Endometrium (tissue), 2 donors: ENCODE results near the gene NTPCR.
"Not testable (repeated sequence)": the region's sequence is repeated elsewhere in the genome, so short reads cannot be mapped to it uniquely, and the experiment has no call there.

Source experiments
- FAIRE-seq: peaks from 2 replicates; lab custom pipeline; 2012; peaks lifted over from hg19 to GRCh38; lab: Jason Lieb, UNC
- donor health status: control.
- donor health status: control.

Gene NTPCR

DNA sequence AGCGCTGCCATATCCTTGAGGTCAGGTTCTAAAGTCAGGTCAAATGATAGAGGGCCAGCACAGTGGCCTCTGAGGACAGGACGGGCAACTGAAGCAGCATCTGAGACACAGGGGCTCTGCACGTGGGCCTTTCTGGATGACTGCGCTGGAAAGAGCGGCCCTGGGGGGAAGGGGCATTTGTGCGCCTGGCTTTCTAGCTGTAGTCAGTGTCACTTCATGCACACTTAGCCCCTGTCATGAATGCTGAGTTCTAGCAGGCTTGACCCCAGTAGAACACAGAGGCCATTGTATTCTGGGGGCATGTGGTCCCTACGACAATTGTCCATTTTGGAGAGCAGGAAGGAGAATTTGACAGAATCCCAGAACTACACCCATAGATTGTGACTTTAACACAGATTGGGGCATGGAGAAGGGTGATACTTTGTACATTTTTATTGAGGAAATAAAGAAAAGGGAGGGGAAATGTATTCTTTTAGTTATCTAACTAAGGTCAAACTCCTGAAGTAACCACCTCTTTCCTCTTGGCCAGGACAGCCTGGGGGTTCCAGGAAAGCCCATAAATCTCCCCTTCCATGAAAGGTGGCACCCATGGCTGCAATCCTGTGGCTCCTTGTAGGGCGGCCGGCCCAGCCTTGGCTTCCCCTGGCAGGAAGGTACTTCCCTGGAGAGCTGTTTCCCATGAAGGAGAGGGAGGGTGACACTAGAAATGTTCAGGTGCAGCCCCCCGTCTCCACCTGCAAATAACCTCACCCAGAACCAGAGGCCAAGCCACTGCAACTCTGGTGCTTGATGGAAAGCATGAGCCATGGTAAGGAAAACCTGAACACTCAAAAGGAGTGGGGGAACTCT, 34.4 kb downstream of the NTPCR start:
- no peak for FAIRE-seq

DNA sequence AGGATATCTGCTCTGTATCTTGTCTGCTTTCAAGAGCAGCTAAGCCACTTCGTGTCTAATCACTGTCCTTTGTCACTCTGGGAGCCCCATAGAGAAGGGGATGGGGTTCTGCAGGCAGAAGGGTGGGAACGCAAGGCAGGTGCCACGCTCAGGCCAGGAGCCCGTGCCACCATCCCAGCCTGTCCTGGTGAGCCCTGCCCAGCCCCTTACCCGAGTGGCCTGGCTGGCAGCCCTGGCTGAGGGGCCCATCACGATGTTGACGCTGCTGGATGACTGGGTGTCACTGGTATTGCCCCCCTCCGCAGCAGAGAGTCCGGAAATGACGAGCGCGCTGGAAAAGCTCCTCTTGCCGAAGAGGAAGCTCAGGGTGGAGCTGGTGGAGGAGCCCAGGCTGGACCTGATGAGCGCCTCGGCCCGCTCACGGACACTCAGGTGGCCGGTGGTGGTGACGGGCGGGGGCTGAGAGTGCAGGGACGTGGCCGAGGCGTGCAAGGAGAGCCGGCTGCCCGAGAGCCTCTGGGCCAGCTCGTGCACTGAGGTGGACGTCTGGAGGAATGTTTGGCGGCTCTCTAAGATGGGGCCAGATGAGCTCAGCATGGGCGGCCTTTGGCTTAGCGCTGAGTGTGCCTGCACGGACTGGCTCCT, 35.6 kb downstream of the NTPCR start:
- FAIRE-seq = no peak

DNA sequence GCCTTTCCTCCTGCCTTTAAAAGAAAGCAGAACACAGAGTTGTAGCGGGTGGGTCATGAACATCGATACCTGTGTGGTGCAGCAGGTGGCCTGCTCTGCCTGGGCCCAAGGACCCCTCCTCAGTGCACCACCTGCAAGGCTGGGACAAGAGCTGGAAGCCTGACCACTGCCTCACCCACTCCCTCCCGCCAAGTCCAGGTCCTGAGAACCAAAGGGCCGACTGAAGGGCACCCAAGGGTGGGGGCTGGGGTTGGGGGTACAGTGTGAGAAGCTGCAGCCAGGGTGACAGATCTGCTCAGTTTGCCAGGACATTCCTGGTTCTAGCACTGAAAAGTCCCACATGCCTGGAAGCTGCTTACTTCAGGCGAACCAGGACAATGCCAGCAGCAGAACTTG, 36.1 kb downstream of the NTPCR start:
- FAIRE-seq = no peak

DNA sequence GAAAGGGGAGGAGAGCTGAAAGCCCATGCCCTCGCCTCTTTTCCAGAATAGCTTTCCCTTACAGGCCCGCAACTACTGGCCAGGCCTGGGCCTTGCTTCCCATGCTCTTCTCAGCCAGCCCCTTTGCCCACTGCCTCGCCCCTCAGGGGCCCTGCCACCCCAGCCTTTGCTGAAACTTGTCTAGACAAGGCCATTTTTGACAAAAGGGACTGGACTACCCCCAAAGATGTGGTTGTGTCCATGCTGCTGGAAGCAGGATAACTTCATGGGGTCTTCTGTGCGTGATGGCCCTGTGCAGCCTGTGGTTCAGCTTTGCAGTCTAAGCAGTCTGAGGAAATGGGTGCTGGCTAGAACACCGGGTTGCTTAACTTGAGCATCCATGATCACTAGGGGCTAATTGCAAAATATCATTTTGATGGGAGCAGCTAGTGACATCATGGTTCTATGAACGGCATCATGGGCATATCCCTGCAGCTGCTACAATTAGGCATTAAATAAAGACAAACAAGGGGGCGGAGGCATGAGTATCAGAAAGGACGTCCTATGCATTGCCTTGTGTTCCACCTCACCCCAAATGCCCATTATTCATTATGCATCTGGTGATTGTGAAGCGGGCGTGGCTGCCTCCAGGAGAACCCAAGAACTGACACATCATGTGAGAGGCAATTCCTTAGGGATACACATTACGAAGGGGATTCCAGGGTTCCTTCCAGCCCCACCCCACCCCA, 36.8 kb downstream of the NTPCR start:
- FAIRE-seq = no peak

DNA sequence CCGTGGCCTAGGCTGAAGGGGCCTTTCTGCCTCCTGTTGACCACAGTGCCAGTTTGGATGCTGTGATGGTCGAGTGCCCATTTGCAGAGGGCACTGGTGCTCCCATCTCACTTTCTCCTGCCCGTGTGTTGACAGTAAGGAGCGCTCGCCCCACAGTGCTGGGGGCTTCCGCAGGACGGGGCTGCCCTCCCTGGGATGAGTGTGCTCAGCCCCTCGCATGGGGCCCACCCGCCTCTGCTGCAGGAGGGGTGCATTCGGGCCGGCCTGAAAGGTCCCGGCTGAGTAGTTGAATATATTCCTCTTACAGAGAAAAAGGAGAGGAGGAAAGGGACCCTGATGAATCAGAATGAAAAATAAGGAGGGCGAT, 37.3 kb downstream of the NTPCR start:
- FAIRE-seq = no peak

DNA sequence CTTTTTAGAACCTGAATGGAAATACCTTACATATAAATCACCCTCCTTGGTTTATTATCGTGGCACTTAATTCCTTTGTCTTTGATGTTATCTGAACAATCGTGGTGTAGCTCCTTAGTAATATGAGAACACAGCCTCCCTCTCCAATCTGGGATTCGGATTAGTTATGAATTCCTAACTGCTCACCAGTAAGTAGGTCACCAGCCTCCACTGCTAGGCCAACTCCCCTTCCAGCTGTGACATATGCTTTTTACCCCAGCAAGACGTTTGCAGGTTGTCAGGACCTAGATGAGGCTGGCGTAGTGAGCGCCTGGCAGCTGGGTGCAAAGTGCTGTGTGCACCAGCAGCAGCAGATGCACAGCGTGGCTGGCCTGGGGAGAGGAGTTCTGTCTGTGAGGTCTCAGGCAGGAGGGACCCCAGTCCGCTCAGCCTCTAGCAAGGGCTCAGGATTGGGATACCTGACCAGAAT, 38.2 kb downstream of the NTPCR start:
- peak; percentile 96 for FAIRE-seq

DNA sequence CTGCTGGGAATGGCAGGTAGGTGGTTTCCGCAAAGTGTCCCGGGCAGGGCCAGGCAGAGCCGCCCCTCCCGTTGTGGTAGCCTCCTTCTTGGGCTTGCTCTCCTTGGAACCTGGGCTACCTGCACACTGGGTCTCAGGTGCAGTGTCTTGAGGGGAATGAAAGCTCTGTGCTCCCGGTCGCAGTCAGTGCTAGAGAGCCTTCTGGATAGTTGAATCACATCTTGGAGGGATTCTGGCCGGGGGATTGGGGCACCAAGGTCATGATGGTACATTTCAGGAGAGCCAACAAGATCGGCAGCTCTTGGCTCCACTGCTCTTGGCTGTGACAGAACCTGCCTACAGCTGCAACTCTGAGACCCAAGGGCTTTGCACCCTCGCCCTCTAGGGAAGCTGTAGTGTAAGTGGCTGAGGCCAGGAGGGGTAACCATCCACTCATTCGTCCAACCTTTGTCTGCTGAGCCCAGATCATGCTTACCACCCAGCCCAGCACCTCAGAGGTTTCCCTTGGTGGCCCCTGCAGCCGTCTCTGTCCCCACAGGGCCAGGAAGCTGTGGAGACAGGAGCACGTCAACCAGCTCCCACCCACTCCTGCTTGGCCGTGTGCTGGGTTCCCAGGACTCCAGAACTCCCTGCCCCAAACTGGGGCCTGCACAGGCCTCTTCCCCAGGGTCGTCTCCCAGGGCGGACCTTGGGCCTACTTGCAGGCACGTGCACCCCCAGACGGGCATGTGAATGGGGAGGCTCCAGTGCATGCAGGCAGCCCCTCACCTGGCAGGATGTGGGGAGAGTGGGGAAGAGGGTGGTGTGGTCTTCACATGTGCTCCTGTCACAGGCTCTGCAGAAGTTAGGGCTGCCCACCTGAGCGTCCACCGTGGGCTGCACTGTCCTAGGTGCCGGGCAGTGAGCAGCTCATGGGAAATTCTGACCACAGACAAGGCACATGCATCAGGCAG, 40.0 kb downstream of the NTPCR start:
- no peak for FAIRE-seq

DNA sequence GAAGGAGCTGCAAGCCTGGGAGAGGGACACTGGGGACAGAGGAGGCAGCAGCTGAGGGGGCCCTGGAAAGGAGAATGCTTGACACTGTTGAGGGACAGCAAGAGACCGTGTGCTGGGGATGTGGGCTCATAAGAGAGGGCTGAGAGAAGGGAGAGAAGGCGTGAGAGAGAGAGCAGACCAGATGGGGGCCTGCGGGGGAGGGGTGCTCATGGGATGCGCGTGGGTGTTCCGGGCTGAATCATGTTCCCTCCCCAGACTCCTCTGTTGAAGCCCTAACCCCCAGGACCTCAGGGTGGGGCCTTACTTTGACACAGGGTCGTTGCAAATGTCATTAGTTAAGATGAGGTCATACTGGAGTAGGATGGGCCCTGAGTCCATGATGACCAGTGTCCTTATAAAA, 40.8 kb downstream of the NTPCR start:
- no peak for FAIRE-seq

DNA sequence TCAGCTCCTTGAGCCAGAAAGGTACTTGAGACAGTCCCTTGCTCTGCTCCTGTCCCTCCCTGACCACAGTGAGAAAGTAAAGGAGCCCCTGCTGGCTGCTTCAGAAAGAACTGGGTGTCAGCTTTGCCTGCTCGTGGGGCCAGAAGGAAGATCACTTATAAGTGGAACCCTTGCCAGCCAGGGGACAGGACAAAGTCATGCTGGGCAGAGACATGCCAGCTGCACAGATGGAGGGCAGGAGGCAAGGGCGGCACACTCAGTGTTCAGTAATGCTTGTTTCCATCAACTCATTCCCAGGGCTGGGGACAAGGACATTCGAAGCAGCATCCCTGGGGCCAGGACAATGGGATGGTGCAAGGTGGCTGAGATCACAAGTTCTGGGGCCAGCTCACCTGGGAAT, 41.8 kb downstream of the NTPCR start:
- FAIRE-seq = no peak

DNA sequence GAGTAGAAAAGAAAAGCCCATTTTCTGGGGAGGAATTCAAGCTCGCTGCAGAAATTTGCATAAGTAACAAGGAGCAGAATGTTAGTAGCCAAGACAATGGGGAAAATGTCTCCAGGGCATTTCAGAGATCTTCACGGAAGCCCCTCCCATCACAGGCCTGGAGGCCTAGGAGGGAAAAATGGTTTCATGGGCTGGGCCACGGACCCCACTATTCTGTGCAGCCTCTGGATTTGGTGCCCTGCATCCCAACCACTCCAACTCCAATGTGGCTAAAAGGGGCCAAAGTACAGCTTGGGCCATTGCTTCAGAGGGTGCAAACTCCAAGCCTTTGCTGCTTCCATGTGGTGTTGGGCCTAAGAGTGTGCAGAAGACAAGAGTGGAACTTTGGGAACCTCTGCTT, 43.1 kb downstream of the NTPCR start:
- FAIRE-seq = no peak

DNA sequence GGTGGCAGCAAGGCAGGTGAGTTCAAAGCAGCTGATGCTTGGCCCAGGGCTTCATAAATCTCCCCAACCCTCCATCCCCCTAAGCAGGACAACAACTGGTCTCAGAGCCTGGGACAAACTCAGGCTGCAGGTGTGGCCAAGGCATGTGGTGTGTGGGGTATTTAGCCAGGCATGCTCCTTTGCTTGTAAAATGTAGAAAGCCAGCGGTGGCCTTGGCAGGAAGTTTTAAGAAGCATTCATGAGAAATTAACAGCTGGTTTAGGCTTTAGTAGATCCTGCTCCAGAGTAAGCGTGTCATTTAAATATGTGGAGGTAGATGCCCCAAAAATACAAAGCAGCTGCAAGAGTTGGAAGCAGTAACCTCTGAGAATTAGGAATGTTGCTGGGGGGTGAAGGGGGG, 44.8 kb downstream of the NTPCR start:
- no peak for FAIRE-seq

DNA sequence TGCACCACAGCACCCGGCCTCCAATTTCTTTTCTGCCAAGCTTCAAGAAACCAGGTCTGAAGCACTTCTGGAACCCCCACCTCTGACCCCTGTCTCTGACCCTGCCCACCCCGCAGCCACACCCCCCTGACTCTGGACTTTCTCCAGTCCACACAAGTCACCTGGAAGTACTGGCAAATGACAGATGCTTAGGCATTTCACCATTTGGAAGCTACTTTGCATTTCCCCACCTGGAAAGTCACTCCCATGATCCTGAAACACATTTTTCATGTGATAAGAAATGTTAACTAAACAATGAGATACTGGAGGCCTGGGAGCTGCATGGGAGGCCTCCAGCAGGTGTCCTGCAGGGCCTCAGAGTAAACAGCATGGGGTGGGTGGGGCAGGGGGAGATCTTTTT, 45.7 kb downstream of the NTPCR start:
- FAIRE-seq = no peak

DNA sequence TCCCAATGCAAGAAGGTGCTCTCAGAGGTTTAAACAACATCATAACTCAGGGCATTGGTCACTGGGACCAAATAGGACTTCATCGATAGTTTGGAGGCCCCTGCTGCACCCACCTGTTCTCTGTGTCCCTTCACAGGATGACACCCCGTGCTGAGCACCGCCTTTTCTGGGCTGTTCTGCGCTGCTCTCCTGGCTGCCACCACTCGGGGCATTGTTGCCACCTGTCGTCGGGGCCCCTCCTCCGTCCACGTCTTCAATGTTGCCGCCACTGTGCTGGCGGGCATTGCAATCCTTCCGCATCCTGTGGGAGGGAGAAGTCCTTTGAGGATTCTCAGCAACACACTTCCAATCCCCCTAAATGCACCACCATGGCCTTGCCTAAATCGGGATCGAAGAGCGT, 47.7 kb downstream of the NTPCR start:
- FAIRE-seq = no peak

DNA sequence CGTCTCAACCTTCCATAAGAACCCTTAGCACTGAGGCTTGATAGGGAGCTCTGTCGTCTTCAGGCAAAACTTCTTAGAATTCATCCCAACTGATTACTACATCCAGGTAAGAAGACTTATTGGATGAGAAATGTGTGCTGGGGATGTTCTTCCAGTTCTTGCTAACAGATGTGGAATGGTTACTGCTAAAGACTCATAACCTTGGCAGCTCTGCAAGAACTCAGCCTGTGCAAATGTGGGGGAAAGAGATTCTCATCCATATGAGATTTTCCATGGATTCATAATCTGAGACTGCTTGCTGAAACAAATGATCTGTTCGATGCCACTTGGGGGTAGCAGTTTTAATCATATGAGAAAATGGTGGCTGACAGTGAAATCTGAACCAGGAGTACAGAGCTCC, 48.2 kb downstream of the NTPCR start:
- FAIRE-seq = no peak

DNA sequence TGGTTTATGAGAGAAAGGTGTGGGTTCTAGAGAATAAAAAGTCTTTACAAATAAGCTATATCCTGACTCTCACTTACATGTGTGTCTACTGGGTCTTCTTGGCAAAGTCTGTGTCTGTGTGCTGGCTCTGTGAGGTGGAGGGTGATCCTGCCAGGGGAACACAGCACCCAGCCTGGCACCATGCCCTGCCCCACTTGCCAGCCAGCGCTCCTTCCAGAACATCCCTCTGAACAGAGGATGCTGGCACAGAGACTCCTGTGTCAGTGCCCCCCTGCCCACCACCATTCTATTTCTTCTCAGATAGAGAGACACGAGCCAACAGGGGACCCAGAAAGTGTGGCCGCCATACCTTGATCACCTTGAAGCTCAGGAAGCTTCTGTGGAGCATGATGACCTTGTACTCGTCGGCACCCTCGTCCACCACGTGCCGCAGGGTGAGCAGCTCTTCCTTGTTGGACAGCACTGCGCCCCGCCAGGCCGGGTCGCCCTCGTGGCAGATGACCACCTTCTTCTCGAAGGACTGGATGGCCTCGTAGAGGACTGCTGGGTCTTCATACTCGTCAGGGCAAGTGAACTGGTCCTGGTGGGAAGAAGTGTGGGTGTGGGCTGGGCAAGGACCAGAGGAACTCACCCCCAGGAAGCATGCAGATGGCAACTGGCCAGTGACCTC, 49.7 kb downstream of the NTPCR start:
- FAIRE-seq = no peak

DNA sequence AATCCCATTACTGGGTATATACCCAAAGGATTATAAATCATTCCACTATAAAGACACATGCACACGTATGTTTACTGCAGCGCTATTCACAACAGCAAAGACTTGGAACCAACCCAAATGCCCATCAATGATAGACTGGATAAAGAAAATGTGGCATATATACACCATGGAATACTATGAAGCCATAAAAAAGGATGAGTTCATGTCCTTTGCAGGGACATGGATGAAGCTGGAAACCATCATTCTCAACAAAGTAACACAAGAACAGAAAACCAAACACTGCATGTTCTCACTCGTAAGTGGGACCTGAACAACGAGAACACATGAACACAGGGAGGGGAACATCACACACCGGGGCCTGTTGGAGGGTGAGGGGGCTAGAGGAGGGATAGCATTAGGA, 53.2 kb downstream of the NTPCR start:
- FAIRE-seq = not testable (repeated sequence)

DNA sequence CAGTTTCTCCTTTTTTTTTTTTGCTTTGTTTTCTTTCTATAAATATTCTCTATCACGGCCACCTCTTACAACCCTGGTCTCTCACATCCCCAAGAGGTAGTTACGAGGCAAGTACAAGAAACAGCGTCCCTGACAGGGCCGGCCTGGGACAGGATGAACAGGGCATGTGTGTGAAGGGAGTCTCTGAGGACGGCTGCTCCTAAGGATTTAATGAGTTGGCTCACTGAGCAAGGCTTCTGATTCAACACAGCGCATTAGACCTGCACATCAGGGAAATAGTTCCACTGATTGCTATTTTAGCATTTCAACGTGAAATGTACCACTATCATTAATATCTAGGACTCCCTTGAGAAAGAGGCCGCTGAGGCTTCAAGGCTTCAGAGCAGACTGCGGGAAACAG, 54.0 kb downstream of the NTPCR start:
- no peak for FAIRE-seq

DNA sequence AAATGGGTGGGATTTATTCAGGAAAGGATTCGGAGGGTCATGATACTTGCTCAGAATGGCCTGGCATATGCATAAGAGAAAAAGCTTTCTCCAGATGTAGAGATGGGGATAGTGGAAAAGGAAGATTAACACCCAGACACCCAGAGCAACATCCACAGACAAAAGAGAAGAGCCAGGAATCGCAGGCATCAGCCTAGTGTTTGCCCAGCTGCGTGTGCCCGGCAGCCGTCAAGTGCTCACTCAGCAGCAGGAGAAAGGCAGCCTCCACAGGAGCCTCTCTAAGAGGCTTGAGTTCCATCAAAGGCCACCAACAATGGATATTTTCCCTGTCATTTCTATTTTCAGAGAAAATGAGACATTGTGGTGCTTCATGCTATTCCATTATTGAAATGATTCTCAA, 54.7 kb downstream of the NTPCR start:
- no peak for FAIRE-seq

DNA sequence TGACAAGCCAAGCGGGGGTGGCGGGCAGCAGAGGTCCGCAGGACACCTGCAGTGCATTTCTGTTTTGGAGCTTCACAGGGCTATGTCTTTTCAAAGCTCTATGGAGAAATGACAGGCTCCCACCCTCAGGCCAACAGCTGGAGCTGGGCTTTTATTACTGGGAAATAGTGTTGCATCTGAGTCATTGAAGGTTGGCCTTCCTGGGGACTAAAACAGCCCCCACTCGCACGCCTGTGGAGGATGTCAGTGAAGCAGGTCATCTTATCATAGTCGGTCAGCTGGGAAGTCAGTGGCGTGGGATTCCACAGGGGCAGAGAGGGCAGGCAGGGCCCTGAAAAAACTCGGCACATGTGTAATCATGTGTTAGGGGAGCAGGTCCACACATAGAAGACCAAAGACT, 55.3 kb downstream of the NTPCR start:
- no peak for FAIRE-seq

DNA sequence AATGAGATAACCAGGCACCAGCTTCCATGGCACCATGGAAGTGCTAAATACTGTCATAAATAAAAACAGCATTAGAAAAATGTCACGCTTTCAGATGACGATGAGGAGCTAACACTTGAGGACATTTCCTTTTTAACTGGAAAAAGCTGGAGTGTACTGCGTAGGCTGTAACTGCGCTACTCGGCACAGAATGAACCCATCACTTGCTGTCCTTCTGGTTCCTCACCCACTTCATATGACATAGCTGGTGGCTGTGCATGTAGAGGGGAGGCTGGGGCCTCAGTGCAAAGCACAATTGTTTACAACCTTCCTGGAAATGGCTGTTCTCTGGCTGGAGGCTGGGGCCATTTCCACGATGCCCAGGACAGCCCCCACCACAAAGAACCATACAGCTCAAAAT, 55.7 kb downstream of the NTPCR start:
- FAIRE-seq = no peak

DNA sequence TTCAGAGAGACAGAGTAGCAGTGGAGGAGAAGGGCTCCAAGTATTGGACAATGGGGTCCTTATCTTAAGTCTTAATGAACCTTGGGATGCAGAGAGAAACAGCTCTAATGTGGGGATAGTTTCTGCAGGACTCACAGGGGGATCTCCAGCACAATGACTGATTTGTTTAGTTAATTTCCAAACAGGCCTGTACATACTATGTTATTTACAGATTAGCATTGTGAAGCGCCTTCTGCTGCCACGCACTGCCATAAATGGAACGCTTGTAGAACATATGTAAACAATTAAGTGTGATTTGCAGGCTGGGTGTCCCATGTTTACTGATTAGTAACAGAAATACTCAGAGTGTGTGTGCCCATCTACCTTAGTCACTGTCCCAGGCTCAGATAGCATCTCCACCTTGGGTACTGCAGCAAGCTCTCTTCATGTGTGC, 56.1 kb downstream of the NTPCR start:
- FAIRE-seq = no peak
